ENCODE data around the gene ZBTB32. TPM values are rescaled to one million over a fixed set of nuclear protein-coding genes. Genes with fewer than 3 reads are reported as not detected.

The ZBTB32 gene
- total and polyA plus RNA-seq, 9 donors, result 0.41 TPM; not detected in 8

- intact Hi-C loops (cut with DNase I), result loop anchor here in 1 of 4 donors (2.0 kb wide), 1 partner anchor 41 kb away; no protein-coding TSS in a partner anchor
- H3K36me3 ChIP-seq, result no peaks in the 10 kb centered on the region
- TF ChIP-seq POLR2A (IDR thresholded peaks at IDR 0.05), result peak; percentile 89
- no peak for TF ChIP-seq EP300 (IDR thresholded peaks at IDR 0.05)
- 0 to 1% (median 0%) methylated on average over 40 to 53 of the region's 53 CpGs for WGBS, 3 donors
- peak; percentile 97 to 99 (median 98) for DNase-seq
- peak within 1 kb of the TSS; percentile 93 to 97 for H3K27ac ChIP-seq
- peaks cover 12% of the 10 kb centered on the region for H3K4me1 ChIP-seq (ENCODE audit: insufficient read depth)
- H3K4me3 ChIP-seq, result peak within 1 kb of the TSS; percentile 91
- H3K27me3 ChIP-seq, result no peaks in the 10 kb centered on the region
- H3K9me3 ChIP-seq, result no peaks in the 10 kb centered on the region
Observed at GRCh38 chr19:35757749-35758608, 53.6 kb downstream of the ZBTB32 start, which contains the start of gene PROSER3. Gene PROSER3, plus strand, starts transcription at chr19:35758176. Its CDS starts 40 bp downstream, at chr19:35758216.

DNA sequence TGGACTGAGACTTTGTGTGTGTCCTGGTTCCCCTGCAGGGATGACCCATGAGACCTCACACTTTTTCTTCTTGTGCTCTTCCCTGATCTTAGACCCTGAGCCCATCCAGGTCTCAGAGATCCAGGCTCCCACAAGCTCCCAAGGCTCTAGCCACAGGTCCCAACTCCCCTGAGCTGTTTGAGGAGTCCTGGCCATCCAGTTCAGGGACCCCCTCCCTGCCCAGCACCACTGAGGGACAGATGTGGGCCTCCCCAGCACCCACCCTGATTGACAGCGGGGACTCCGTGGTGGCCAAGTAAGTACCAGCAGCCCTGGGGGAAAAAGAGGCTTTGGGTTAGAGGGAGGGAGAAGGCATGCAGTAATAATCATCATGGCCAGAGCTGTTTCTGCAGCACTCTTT is 55.3 kb downstream of the ZBTB32 start:
- Histone ChIP-seq H3K4me3 (no peak overlapping the region), H3K27ac (no peak overlapping the region), H3K36me3 (no peaks in the 10 kb centered on the region), H3K27me3 (no peaks in the 10 kb centered on the region), H3K9me3 (no peaks in the 10 kb centered on the region), H3K4me1 (ENCODE audit: insufficient read depth) (peaks cover 12% of the 10 kb centered on the region)
- DNase-seq, result peak in 1 of 5 donors; percentile 36
- intact Hi-C loops (cut with DNase I), result no loop called here
- no peak for TF ChIP-seq POLR2A (IDR thresholded peaks at IDR 0.05)
- TF ChIP-seq CTCF (IDR thresholded peaks at IDR 0.05), result no peak
- no peak for TF ChIP-seq EP300 (IDR thresholded peaks at IDR 0.05)
- 91 to 100% (median 94%) methylated on average over 2 of the region's 2 CpGs for WGBS, 3 donors

DNA sequence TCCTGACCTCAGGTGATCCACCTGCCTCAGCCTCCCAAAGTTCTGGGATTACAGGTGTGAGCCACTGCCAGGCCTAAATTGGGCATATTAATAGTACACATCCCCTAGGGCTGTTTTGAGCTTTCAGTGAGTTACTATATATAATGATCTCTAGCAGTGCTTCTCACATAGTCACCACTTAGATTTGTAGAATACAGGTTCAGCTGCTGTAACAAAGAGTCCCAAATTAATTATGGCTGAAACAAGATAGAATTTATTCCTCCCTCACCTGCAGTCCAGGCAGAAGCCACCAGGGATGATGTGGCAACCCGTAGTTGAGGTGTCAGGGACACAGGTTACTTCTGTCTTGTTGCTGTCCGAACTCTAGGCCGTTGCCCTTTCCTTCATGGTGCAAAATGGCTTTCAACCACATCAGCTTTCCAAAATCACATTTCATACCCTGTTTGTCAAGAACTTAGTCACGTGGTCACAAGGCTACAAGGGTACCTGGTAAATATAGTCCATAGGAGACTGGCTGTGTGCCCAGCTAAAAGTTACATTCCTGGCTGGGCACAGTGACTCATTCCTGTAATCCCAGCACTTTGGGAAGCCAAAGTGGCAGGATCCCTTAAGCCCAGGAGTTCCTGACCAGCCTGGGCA is 56.5 kb downstream of the ZBTB32 start:
- Histone ChIP-seq H3K27ac (no peak overlapping the region), H3K4me1 (ENCODE audit: insufficient read depth) (peaks cover 6% of the 10 kb centered on the region), H3K4me3 (no peak overlapping the region), H3K36me3 (no peaks in the 10 kb centered on the region), H3K9me3 (no peaks in the 10 kb centered on the region), H3K27me3 (no peaks in the 10 kb centered on the region)
- no peak for TF ChIP-seq EP300 (IDR thresholded peaks at IDR 0.05)
- TF ChIP-seq POLR2A (IDR thresholded peaks at IDR 0.05), result no peak
- no peak for TF ChIP-seq CTCF (IDR thresholded peaks at IDR 0.05)
- WGBS, 3 donors, result 91 to 95% (median 93%) methylated on average over 4 of the region's 4 CpGs
- intact Hi-C loops (cut with DNase I), result no loop called here
- peak in 1 of 5 donors; percentile 21 for DNase-seq

- intact Hi-C loops (cut with DNase I), result no loop called here
- H3K36me3 ChIP-seq, result no peaks in the 10 kb centered on the region
Observed at GRCh38 chr19:35764432-35765315, 60.3 kb downstream of the ZBTB32 start.

More at GRCh38 chr19:35764432-35765315, 60.3 kb downstream of the ZBTB32 start:
- DNase-seq, result peak in 1 of 5 donors; percentile 19
- 85 to 90% (median 90%) methylated on average over 17 of the region's 17 CpGs for WGBS, 3 donors
- Histone ChIP-seq H3K9me3 (no peaks in the 10 kb centered on the region), H3K27ac (no peak overlapping the region), H3K4me1 (ENCODE audit: insufficient read depth) (peaks cover 19% of the 10 kb centered on the region), H3K27me3 (no peaks in the 10 kb centered on the region), H3K4me3 (no peak overlapping the region)
- no peak for TF ChIP-seq CTCF (IDR thresholded peaks at IDR 0.05)
- no peak for TF ChIP-seq POLR2A (IDR thresholded peaks at IDR 0.05)
- TF ChIP-seq EP300 (IDR thresholded peaks at IDR 0.05), result no peak

Other genes with a start within 250 kb of the ZBTB32 start
- gene KRTDAP, start 214.1 kb upstream of the ZBTB32 start, total RNA-seq, result 1 to 10 TPM in 1 of 7 donors, under 1 TPM in 4, not detected in 2; 0.54 to 1.6 (median 0.75) TPM
- gene KRTDAP, start 214.1 kb upstream of the ZBTB32 start, polyA plus RNA-seq, result not detected
- 100 to 1,000 TPM in 3 of 7 donors, 10 to 100 TPM in 4; 82.1 to 177 (median 98.4) TPM for gene DMKN, start 190.9 kb upstream of the ZBTB32 start, total RNA-seq
- gene DMKN, start 190.9 kb upstream of the ZBTB32 start, polyA plus RNA-seq, result 10 to 100 TPM; 58.3 to 59.0 TPM
- not detected for gene SBSN, start 176.2 kb upstream of the ZBTB32 start, total RNA-seq
- gene SBSN, start 176.2 kb upstream of the ZBTB32 start, polyA plus RNA-seq, result not detected
- not detected for gene GAPDHS, start 171.1 kb upstream of the ZBTB32 start, total RNA-seq
- gene GAPDHS, start 171.1 kb upstream of the ZBTB32 start, polyA plus RNA-seq, result not detected
- 10 to 100 TPM; 61.4 to 87.7 (median 66.8) TPM for gene TMEM147, start 158.9 kb upstream of the ZBTB32 start, total RNA-seq
- gene TMEM147, start 158.9 kb upstream of the ZBTB32 start, polyA plus RNA-seq, result 100 to 1,000 TPM in 1 of 2 donors, 10 to 100 TPM in 1; 80.9 to 105 TPM
- gene ATP4A, start 140.9 kb upstream of the ZBTB32 start, total RNA-seq, result not detected
- gene ATP4A, start 140.9 kb upstream of the ZBTB32 start, polyA plus RNA-seq, result under 1 TPM in 1 of 2 donors, not detected in 1; 0.02 TPM
- gene PMIS2, start 118.4 kb upstream of the ZBTB32 start, total RNA-seq, result not detected
- gene PMIS2, start 118.4 kb upstream of the ZBTB32 start, polyA plus RNA-seq, result not detected
- 10 to 100 TPM; 10.6 to 24.5 (median 19.5) TPM for gene HAUS5, start 91.8 kb upstream of the ZBTB32 start, total RNA-seq
- gene HAUS5, start 91.8 kb upstream of the ZBTB32 start, polyA plus RNA-seq, result 10 to 100 TPM in 1 of 2 donors, 1 to 10 TPM in 1; 8.8 to 14.8 TPM
- 10 to 100 TPM; 43.0 to 90.4 (median 78.1) TPM for gene RBM42, start 75.5 kb upstream of the ZBTB32 start, total RNA-seq
- gene RBM42, start 75.5 kb upstream of the ZBTB32 start, polyA plus RNA-seq, result 10 to 100 TPM in 1 of 2 donors, 1 to 10 TPM in 1; 6.1 to 68.0 TPM
- gene ETV2, start 62.8 kb upstream of the ZBTB32 start, total RNA-seq, result 1 to 10 TPM in 5 of 7 donors, under 1 TPM in 2; 0.79 to 2.5 (median 1.4) TPM
- gene ETV2, start 62.8 kb upstream of the ZBTB32 start, polyA plus RNA-seq, result 1 to 10 TPM in 1 of 2 donors, not detected in 1; 1.9 TPM
- gene COX6B1, start 56.2 kb upstream of the ZBTB32 start, total RNA-seq, result 100 to 1,000 TPM; 181 to 320 (median 243) TPM
- gene COX6B1, start 56.2 kb upstream of the ZBTB32 start, polyA plus RNA-seq, result 100 to 1,000 TPM; 466 to 601 TPM
- not detected for gene UPK1A, start 38.0 kb upstream of the ZBTB32 start, total RNA-seq
- gene UPK1A, start 38.0 kb upstream of the ZBTB32 start, polyA plus RNA-seq, result under 1 TPM; 0.06 to 0.20 TPM
- 10 to 100 TPM; 13.0 to 53.7 (median 38.4) TPM for gene KMT2B, start 13.4 kb downstream of the ZBTB32 start, total RNA-seq
- 10 to 100 TPM in 1 of 2 donors, 1 to 10 TPM in 1; 8.8 to 27.2 TPM for gene KMT2B, start 13.4 kb downstream of the ZBTB32 start, polyA plus RNA-seq
- gene IGFLR1, start 37.9 kb downstream of the ZBTB32 start, total RNA-seq, result 10 to 100 TPM in 3 of 7 donors, 1 to 10 TPM in 4; 3.6 to 12.8 (median 7.6) TPM
- gene IGFLR1, start 37.9 kb downstream of the ZBTB32 start, polyA plus RNA-seq, result 1 to 10 TPM in 1 of 2 donors, under 1 TPM in 1; 0.93 to 9.0 TPM
- gene U2AF1L4, start 40.9 kb downstream of the ZBTB32 start, total RNA-seq, result 10 to 100 TPM; 16.7 to 37.5 (median 25.6) TPM
- 10 to 100 TPM; 16.7 to 37.7 TPM for gene U2AF1L4, start 40.9 kb downstream of the ZBTB32 start, polyA plus RNA-seq
- gene PSENEN, start 41.1 kb downstream of the ZBTB32 start, total RNA-seq, result 10 to 100 TPM; 23.4 to 90.4 (median 44.9) TPM
- gene PSENEN, start 41.1 kb downstream of the ZBTB32 start, polyA plus RNA-seq, result 10 to 100 TPM; 34.0 to 44.6 TPM
- gene LIN37, start 44.0 kb downstream of the ZBTB32 start, total RNA-seq, result 10 to 100 TPM; 14.5 to 25.6 (median 19.1) TPM
- 10 to 100 TPM in 1 of 2 donors, 1 to 10 TPM in 1; 9.8 to 24.1 TPM for gene LIN37, start 44.0 kb downstream of the ZBTB32 start, polyA plus RNA-seq
- gene HSPB6, start 52.5 kb downstream of the ZBTB32 start, total RNA-seq, result 100 to 1,000 TPM in 6 of 7 donors, 10 to 100 TPM in 1; 44.9 to 276 (median 232) TPM
- 100 to 1,000 TPM; 101 to 434 TPM for gene HSPB6, start 52.5 kb downstream of the ZBTB32 start, polyA plus RNA-seq
- 10 to 100 TPM in 5 of 7 donors, 1 to 10 TPM in 2; 3.3 to 59.0 (median 32.0) TPM for gene PROSER3, start 53.6 kb downstream of the ZBTB32 start, total RNA-seq
- gene PROSER3, start 53.6 kb downstream of the ZBTB32 start, polyA plus RNA-seq, result 10 to 100 TPM; 12.6 to 12.9 TPM
- gene ARHGAP33, start 71.0 kb downstream of the ZBTB32 start, total RNA-seq, result 10 to 100 TPM; 14.7 to 52.7 (median 46.1) TPM
- gene ARHGAP33, start 71.0 kb downstream of the ZBTB32 start, polyA plus RNA-seq, result 10 to 100 TPM in 1 of 2 donors, under 1 TPM in 1; 0.95 to 18.5 TPM
- under 1 TPM in 1 of 7 donors, not detected in 6; 0.41 TPM for gene PRODH2, start 108.3 kb downstream of the ZBTB32 start, total RNA-seq
- not detected for gene PRODH2, start 108.3 kb downstream of the ZBTB32 start, polyA plus RNA-seq
- 1 to 10 TPM in 1 of 7 donors, under 1 TPM in 1, not detected in 5; 0.12 to 1.0 TPM for gene NPHS1, start 147.9 kb downstream of the ZBTB32 start, total RNA-seq
- gene NPHS1, start 147.9 kb downstream of the ZBTB32 start, polyA plus RNA-seq, result under 1 TPM in 1 of 2 donors, not detected in 1; 0.01 TPM
- under 1 TPM in 2 of 7 donors, not detected in 5; 0.12 to 0.15 TPM for gene KIRREL2, start 152.4 kb downstream of the ZBTB32 start, total RNA-seq
- gene KIRREL2, start 152.4 kb downstream of the ZBTB32 start, polyA plus RNA-seq, result under 1 TPM; 0.02 to 0.05 TPM
- gene APLP1, start 164.0 kb downstream of the ZBTB32 start, total RNA-seq, result 10 to 100 TPM in 1 of 7 donors, 1 to 10 TPM in 3, under 1 TPM in 3; 0.55 to 10.1 (median 1.5) TPM
- 1 to 10 TPM; 1.6 to 3.0 TPM for gene APLP1, start 164.0 kb downstream of the ZBTB32 start, polyA plus RNA-seq
- 10 to 100 TPM; 10.4 to 23.7 (median 14.6) TPM for gene NFKBID, start 196.0 kb downstream of the ZBTB32 start, total RNA-seq
- gene NFKBID, start 196.0 kb downstream of the ZBTB32 start, polyA plus RNA-seq, result 1 to 10 TPM; 4.8 to 5.0 TPM
- 1 to 10 TPM in 6 of 7 donors, under 1 TPM in 1; 0.92 to 6.3 (median 5.5) TPM for gene HCST, start 198.0 kb downstream of the ZBTB32 start, total RNA-seq
- gene HCST, start 198.0 kb downstream of the ZBTB32 start, polyA plus RNA-seq, result 1 to 10 TPM; 8.5 to 9.2 TPM
- 10 to 100 TPM in 6 of 7 donors, 1 to 10 TPM in 1; 9.2 to 41.5 (median 31.4) TPM for gene TYROBP, start 203.7 kb downstream of the ZBTB32 start, total RNA-seq
- 100 to 1,000 TPM in 1 of 2 donors, 10 to 100 TPM in 1; 55.1 to 135 TPM for gene TYROBP, start 203.7 kb downstream of the ZBTB32 start, polyA plus RNA-seq
- gene LRFN3, start 231.8 kb downstream of the ZBTB32 start, total RNA-seq, result 10 to 100 TPM; 10.6 to 31.2 (median 21.9) TPM
- 10 to 100 TPM in 1 of 2 donors, 1 to 10 TPM in 1; 6.4 to 13.4 TPM for gene LRFN3, start 231.8 kb downstream of the ZBTB32 start, polyA plus RNA-seq

Data from ovary (tissue), 9 donors.